ENCODE results near the gene HDAC8.
"Not testable (repeated sequence)": the region's sequence is repeated elsewhere in the genome, so short reads cannot be mapped to it uniquely, and the experiment has no call there.

Gene HDAC8

DNA sequence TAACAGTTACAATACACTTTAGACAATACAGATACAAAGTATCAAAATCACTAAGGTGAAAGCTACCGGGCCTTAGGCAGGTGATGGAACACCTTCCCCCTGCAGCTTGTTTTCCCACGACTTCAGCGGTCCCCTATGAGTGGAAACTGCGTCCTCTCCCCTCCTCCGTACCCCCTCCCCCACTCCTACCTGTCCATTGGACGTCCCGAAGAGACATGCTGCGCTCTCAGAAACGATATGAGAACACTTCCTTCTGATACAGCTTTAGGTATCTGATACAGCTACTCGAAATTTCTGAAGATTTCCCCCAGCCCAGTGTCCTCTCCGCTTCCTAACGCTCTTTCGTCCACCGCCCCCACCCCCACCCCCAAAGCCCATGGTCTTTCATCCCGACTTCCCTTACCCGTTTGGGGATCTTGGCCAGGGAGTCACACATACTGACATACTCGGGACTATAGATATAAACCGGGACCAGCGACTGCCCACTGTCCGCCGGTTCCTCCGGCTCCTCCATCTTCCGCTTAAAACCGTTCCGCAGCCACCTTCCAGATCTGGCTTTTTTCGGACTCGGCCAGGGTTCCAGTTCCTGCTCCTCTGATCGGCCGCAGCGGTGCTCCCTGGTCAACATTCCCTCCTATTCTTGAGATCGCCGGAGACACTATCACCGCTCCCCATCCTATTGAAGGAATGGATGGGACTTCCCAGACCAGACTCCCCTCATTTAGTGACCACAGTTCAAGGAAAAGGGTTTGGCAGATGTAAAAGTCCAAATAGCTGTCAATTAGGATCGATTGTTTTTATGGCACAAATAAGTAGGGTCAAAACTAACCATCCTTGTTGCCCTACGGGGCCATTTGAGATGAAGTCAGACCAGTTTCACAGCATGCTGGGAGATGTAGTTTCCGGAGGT, at the start of gene HDAC8:
Gene HDAC8 (minus strand): TSS at position 596 of the 910 bp plus-strand sequence. CDS start 82 bp downstream, at position 514.
- peak; percentile 68 to 94 (median 93) for DNase-seq

- no peak for DNase-seq
These were observed 49.2 kb upstream of the HDAC8 start for GRCh38 chrX:72621625-72622485.

DNA sequence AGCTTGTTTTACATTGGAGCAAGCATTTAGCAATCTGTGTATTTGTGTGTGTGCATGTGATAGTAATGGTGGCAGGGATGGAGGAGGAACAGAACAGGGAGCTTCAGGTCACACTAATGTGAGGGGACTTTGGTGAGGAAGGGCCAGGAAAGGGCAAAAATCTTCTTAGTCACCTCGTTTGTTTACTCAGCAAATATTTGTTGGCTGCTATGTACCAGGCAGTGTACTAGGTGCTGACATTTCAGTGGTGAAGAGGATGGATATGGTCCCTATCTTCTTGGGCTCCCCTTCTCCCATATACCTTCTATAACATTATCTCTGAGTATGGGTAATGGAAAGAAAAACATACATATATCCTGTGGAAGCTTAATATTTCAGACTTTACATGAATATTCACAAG, 48.5 kb upstream of the HDAC8 start:
- no peak for DNase-seq

GRCh38 chrX:72620550-72621145, 48.0 kb upstream of the HDAC8 start:
- no peak for DNase-seq

DNA sequence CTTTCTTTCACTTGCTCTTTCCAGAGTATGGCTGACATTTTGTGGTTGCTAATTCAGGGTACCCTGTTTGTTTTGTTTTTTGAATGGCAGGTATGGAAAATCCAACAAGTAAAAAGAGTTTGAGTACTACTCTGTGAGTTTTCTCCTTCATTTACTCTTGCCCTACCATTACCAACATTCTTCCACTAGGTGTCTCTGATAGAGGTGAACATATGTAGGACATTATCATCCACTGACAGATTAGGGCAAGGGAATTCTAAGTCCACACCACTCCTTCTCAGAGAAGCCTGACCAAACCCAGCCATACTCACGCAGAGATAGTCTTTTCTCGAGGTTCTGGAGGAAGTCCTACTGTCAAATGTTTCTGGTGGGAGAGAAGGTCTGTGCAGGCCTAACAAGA, 36.7 kb upstream of the HDAC8 start:
- peak in 1 of 3 experiments; percentile 4 for DNase-seq

GRCh38 chrX:72604705-72605104, 32.1 kb upstream of the HDAC8 start:
- DNase-seq: no peak

- no peak for DNase-seq
These were observed 31.5 kb upstream of the HDAC8 start for GRCh38 chrX:72604112-72604511.

DNA sequence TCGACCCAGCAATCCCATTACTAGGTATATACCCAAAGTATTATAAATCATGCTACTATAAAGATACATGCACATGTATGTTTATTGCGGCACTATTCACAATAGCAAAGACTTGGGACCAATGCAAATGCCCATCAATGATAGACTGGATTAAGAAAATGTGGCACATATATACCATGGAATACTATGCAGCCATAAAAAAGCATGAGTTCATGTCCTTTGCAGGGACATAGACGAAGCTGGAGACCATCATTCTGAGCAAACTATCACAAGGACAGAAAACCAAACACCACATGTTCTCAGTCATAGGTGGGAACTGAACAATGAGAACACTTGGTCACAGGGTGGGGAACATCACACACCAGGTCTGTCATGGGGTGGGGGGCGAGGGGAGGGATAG, 18.4 kb upstream of the HDAC8 start:
- DNase-seq: not testable (repeated sequence)

DNA sequence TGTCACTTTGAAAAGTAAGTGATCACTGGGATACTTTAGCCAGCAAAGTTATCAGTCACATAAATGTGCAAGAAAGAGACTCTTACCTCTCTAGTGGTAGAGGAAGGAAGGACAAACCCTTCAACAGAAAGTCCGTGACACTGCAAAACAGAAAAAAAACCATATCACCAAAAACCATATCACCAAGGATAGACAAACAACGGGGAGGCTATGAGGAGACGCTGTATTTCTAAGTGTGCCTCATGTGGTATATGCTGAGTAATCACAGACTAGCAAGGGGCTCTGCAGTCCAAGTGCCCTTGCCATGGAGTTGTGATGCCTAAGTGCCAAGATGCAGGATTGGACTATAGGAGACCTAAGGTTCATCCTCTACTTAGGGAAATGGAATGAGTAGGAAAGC, 11.5 kb upstream of the HDAC8 start:
- no peak for DNase-seq

DNA sequence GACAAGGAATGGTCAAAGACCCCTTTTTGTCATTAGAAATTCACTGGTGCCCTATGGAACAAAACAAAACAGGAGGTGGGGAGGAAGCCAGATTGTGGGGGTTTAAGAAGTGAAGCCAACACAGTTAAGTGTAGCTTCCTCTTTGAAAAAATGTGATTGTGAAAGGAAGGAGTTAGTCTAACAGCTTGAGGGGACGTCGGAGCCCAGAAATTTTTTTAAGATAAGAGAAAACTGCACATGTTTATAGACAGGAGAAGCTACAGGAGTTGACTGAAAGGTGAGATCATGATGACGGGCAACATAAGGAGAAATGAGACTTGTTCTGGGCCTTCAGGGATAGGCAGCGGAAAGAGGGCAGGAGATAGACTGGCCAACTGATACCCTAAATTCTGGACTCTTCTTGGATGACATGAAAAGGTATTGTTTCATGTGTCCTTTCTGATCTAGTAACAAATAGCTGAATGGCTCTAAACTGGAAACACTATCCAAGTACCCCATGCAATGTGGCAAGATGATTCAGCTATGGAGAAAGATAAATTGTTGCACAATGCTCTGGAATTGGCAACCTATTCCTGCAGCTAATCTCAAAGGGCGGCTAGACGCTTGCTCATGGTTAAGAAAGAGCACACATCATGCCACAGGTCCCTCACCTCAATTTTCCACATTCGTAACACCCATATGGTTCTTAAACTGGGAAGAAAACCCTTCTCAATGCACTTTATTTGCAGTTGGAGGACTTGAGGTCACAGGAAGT, 3.7 kb upstream of the HDAC8 start:
- no peak for DNase-seq

DNA sequence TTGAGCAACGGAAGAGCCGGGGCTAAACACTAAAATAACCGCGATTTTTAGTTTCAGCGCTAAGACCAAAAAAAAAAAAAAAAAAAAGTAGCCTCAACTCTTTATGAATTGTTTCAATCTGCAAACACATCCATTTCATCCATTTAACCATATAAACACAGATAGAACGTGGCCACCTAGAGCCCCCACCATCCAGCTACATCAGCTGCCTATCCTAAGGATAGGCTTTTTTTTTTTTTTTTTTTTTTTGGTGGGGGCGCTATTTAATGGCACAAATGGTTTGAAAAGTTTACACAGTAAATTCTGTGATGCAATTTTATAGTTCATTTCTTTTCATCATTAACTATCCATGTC, 492 bp upstream of the HDAC8 start:
- DNase-seq: no peak

DNA sequence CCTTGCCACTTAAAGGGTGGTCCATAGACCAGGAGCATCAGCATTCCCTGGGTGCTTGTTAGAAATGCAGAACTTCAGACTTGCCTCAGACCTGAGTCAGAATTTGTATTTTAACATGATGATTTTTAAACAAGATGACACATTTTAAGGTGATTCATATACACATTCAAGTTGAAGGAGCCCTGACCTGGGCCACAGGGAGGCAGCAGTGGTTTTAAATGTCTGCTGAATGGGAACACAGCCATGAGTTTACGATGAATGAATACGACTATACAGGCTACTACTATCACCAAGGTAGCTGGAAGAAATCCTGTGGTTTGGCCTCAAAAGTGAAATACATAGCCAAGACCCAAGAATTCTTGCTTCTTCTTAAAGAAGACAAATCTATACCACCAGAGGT, 2.9 kb downstream of the HDAC8 start:
- no peak for DNase-seq

- DNase-seq: no peak
These were observed 4.1 kb downstream of the HDAC8 start for GRCh38 chrX:72568406-72569092.

DNA sequence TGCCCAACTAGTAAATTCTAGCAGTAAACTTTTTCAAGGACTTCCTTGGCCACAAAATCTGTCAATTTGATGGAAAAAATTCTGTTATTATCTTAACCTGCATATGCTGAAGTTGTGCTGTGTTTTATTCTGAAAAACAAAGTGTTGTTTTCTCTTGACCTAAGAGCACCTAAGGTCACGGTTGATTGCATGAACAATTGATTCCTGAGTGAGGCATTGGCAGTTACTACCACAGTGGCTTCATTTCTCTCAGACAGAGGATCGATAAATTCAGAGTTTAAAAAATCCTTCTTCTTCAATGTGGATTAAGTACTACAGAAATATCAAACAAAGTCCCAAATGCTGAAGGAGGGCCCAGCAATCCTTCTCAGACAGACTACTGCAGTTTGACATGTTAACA, 6.2 kb downstream of the HDAC8 start:
- DNase-seq: no peak

DNA sequence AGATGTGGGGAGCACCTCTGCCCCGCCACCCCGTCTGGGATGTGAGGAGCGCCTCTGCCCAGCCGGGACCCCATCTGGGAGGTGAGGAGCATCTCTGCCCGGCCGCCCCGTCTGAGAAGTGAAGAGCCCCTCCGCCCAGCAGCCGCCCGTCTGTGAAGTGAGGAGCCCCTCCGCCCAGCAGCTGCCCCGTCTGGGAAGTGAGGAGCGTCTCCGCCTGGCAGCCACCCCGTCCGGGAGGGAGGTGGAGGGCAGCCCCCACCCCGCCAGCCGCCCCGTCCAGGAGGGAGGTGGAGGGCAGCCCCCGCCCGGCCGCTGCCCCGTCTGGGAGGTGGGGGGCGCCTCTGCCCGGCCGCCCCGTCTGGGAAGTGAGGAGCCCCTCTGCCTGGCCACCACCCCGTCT, 13.0 kb downstream of the HDAC8 start:
- not testable (repeated sequence) for DNase-seq

DNA sequence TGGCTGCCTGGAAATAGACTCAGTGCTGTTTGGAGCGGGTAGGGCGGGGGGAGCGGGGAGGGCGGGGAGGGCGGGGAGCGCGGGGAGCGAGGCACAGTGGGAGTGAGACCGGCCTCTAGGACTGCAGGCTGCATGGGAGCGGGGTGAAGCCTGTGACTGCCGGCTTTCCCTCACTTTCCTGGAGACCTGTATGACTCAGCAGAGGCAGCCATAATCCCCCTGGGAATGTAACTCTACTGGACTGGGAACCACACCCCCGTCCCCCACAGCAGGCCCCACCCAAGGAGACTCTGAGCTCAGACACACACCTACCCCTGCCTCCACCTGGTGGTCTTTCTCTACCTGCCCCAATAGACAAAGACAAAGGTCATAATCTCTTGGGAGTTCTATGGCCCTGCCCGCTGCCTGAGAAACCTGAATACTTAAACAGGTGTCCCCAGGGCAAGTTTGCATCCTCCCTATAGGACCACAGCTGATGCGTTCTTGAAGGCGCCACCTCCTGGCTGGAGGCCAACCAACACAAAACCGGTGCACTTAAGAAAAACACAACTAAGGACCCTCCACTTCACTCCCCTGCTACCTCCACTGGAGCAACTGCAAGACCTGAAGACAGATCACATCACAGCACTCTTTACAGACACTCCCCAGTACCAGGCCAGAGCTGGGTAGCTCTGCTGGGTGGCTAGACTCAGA, 18.0 kb downstream of the HDAC8 start:
- DNase-seq: no peak

GRCh38 chrX:72552443-72552842, 20.2 kb downstream of the HDAC8 start:
- not testable (repeated sequence) for DNase-seq

- DNase-seq: peak in 1 of 3 experiments; percentile 8
These were observed 26.7 kb downstream of the HDAC8 start for GRCh38 chrX:72545990-72546389.

DNA sequence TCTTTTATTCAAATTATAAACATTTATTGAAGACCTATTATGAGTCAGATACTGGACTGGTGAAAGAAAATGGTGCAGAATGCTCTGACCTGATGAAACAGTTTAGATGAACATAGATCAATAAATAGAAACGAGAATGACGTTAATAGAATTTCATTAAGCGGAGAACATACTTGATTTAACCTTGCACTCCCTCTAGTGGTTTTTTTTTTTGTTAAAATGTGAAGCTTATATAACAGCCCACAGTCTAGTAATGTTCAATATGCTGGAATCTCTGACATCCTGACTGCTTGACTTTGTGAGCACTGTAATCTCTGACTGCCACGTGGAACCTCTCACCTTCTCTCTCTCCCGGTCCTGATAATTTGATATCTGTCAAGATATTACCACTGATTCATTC, 32.3 kb downstream of the HDAC8 start:
- peak in 1 of 3 experiments; percentile 64 for DNase-seq

DNA sequence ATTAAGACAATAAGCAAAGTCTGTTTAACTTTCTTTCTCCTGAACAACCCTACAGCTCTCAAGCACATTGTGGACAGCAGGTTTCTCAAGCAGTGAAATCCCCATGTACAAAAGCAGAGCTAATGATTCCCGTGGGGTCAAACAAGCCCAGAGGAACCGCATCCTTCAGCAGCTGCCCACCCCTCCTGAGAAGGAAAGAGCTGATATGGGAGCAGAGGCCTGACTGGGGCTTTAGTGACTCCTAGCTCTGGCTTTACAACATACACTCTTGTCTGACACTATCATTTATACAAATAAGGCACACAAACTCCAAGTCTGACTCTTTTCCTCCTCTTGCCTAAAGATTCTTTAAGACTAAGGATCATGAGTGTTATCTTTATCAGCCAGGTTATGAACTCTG, 32.8 kb downstream of the HDAC8 start:
- DNase-seq: no peak

DNA sequence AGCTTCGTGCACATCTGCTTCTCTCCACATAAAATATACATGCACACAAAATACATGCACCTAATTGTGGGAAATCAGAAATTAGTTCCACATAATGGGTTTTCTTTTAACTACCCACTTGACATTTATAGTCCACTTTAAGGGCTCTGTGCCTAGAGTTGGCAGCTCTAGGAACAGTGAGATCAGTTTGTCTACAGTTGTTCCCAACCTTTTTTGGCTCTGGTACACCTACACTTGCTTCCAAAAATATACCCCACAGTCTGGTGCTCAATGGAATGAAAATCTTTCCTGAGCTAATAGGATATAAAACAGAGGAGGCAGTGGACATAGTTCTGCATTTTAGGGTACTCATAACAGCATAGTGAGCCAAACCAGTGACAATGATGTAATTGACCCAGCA, 36.1 kb downstream of the HDAC8 start:
- peak in 1 of 3 experiments; percentile 11 for DNase-seq

Measured in NCI-H1417 (cell line).